Inflammatory macrophage treated with lipopolysaccharide for 4 hours (primary cell): Measurements from ENCODE around the gene HBQ1.
"Not testable (repeated sequence)": the region's sequence is repeated elsewhere in the genome, so short reads cannot be mapped to it uniquely, and the experiment has no call there.

Source experiments
- DNase-seq: peaks from one replicate; pipeline ENCODE4 v3.0.0-alpha.2; 2020

Gene HBQ1

DNA sequence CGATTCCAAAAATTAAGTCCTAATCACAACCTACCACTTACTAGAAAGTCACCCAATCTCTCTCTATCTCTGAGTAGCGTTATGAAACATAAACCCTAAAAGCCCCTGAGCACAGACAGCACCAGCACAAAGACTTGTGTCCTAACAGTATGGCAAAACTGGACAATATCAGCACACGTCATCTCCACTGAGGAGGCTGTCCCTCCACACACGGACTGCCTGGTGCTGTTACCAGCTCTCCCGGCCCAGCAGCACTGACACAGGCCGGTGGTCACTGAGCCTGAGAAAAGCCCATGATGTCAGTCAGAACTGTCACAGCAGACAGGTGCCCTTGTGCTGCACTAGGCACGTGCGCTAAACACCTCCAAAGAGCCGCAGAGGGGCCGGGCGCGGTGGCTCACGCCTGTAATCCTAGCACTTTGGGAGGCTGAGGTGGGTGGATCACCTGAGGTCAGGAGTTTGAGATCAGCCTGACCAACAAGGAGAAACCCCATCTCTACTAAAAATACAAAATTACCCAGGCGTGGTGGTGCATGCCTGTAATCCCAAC, 31.4 kb downstream of the HBQ1 start:
- DNase-seq = not testable (repeated sequence)

DNA sequence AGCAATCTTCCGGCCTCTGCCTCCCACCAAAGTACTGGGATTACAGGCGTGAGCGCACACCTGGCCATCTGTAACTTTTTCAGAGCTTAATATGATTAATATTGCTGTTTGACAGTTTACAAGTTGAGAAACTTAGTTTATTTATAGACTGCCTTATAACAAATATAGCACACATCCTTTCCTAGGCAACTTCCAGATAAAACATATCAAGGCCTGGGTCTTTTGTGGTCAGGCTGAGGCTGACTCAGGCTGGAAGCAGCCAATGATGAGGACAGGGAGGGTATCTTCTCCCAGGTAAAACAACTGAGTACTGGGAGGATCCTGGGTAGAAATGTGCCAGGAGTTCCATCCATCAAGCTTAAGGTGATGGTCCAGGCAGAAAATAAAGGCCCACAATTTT, 32.7 kb downstream of the HBQ1 start:
- no peak for DNase-seq

DNA sequence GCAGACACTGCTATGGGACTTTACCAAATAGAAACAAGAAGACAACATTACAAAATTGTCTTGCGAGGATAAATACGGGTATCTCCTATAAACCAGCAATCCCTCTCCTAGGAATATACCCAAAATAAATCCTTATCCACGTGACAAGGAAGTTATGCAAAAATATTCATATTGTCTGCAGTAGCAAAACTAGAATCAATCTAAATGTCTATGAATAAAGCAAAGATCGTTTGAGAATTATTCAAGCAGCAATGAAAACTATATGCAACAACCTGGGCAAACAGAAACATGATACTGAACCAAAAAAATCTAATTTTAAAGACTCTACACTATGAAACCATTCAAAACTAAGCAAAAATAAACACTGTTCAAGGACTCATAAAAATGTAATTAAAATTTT, 39.8 kb downstream of the HBQ1 start:
- DNase-seq = no peak

DNA sequence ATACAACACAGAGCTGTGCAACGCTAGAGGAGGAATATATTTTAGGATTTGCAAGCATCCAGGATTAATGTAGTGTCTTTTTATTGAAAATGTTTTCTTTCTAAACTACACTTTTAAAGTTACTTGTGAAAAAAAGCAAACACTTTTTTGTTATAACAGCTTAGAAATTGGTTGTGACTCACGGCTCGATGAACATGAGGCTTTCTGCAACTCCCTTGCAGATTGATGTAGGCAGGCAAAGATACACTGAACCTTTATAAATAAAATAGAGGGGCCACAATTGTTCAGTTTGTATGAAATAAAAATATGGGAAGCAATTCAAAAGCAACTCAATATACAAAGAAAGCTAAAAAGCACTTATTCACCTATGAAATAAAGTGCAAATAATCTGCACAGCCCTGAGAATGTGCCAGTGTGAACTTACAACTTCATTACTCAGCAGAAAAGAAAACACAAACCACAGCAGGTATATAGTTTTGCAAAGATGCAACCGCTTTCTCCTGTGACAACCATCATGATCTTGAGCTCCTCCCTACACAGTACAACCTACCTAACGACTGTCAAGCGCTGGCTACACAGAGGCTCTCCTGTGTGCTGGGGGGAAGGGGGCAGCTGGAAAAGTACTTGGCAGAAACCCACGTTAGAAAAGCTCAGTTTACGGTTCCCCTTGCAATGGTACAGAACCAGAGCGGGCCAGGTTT, 48.0 kb downstream of the HBQ1 start:
- no peak for DNase-seq

DNA sequence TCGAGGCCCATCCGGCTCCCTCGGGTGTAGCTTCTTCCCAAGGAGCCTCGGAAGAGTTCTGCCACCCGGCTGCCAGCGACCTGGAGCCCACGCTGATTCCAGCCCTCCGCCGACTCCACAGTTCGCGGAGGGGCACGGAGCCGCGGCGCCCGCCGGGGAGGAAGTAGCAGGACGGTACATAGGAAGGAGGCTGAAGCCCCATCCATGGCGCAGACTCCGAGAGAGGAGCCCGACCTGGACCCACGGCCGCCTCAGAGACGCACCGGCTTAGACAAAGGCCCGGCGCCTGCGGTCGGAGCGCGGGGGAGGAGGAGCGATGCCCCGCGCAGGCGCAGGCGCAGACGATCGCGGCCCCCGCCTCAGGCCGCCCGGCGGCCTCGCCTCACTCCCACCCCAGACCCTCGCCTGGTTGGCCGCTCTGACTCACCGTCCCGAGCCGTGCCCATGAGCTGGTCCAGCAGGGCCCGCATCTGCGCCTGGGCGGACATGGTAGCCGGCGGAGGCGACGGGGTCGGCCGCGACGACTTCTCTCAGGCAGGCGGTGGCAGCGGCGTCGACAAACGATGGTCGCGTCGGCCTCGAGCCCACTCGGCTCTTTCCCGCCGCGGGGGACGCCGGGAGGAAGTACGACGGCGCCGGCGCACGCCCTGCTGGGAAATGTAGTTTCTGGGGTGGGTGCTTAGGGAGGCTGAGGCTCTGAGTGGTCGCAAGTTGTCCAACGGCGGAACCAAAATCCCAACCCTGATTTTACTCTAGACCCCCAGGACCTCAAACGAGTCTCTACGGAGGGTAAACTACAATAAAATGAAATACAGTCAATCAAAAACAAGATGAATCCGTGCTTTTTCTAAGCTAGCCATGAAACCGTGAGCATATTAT, 48.8 kb downstream of the HBQ1 start, which contains the start of gene LUC7L:
Gene LUC7L (minus strand): TSS at position 598 of the 879 bp plus-strand sequence. CDS start 110 bp downstream, at position 488.
- DNase-seq = peak; percentile 86

DNA sequence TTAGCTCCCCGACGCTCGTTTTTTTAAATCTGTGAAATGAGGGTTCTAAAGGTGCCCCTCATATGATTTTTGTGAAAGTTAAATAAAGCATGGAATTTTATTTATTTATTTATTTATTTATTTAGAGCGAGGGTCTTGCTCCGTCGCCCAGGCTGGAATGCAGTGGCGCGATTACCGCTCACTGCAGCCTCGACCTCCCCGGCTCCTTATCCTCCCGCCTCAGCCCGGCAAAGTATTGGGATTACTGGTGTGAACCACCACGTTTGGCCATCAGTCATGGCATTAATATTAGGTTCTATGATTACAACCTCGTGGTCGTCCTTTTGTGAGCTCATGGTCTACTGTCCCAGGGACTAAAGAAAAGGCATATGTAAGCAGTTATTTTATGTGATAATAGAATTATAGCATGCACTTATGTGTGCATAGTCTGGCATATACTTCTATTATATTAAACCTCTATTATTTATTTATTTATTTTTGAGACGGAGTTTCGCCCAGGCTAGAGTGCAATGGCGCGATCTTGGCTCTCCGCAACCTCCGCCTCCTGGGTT, 49.5 kb downstream of the HBQ1 start:
- no peak for DNase-seq

DNA sequence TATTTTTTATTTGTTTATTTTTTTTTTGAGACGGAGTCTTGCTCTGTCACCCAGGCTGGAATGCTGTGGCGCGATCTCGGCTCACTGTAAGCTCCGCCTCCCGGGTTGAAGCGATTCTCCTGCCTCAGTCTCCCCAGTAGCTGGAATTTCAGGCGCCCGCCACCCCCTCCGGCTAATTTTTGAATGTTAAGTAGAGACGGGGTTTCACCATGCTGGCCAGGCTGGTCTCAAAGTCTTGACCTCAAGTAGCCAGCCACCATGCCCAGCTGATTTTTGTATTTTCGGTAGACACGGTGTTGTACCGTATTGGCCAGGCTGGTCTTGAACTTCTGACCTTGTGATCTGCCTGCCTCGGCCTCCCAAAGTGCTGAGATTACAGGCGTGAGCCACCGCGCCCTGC, 50.1 kb downstream of the HBQ1 start:
- not testable (repeated sequence) for DNase-seq
